AG08395 (cell line): ENCODE results near the gene SCUBE1.

Experiments used
- DNase-seq: peaks from one replicate; pipeline ENCODE4 v3.0.0; 2012; ENCODE audit warnings: mixed read lengths, low spot score

The SCUBE1 gene

GRCh38 chr22:43236411-43237166, 106.6 kb downstream of the SCUBE1 start:
- DNase-seq: no peak

GRCh38 chr22:43235445-43236409, 107.4 kb downstream of the SCUBE1 start:
- DNase-seq: no peak

GRCh38 chr22:43234264-43234988, 108.7 kb downstream of the SCUBE1 start:
- no peak for DNase-seq

- DNase-seq: no peak
Measured at GRCh38 chr22:43233529-43233928, 109.6 kb downstream of the SCUBE1 start.

GRCh38 chr22:43232445-43232844, 110.7 kb downstream of the SCUBE1 start:
- no peak for DNase-seq

- DNase-seq: no peak
Measured at GRCh38 chr22:43231724-43232034, 111.5 kb downstream of the SCUBE1 start.

GRCh38 chr22:43230971-43231723, 112.0 kb downstream of the SCUBE1 start:
- DNase-seq: peak; percentile 65

- DNase-seq: no peak
Measured at GRCh38 chr22:43230571-43230970, 112.6 kb downstream of the SCUBE1 start.

GRCh38 chr22:43228863-43229262, 114.3 kb downstream of the SCUBE1 start:
- no peak for DNase-seq

GRCh38 chr22:43228330-43228729, 114.8 kb downstream of the SCUBE1 start:
- no peak for DNase-seq

- peak; percentile 57 for DNase-seq
Measured at GRCh38 chr22:43227239-43227630, 115.9 kb downstream of the SCUBE1 start.

- DNase-seq: peak; percentile 83
Measured at GRCh38 chr22:43226377-43227238, 116.6 kb downstream of the SCUBE1 start.

GRCh38 chr22:43225609-43226008, 117.6 kb downstream of the SCUBE1 start:
- no peak for DNase-seq

GRCh38 chr22:43222987-43223386, 120.2 kb downstream of the SCUBE1 start:
- DNase-seq: no peak

- DNase-seq: no peak
Measured at GRCh38 chr22:43222262-43222661, 120.9 kb downstream of the SCUBE1 start.

GRCh38 chr22:43220625-43221380, 122.4 kb downstream of the SCUBE1 start:
- no peak for DNase-seq

GRCh38 chr22:43218786-43219185, 124.4 kb downstream of the SCUBE1 start:
- no peak for DNase-seq

- DNase-seq: no peak
Measured at GRCh38 chr22:43217285-43218030, 125.7 kb downstream of the SCUBE1 start.

- DNase-seq: no peak
Measured at GRCh38 chr22:43216738-43217137, 126.4 kb downstream of the SCUBE1 start.
